ENCODE measurements around the gene CCDC116. TPM values are rescaled to one million over a fixed set of nuclear protein-coding genes. Genes with fewer than 3 reads are reported as not detected.
"Not testable (repeated sequence)": the region's sequence is repeated elsewhere in the genome, so short reads cannot be mapped to it uniquely, and the experiment has no call there.

CCDC116 gene
- 1 to 10 TPM in 1 of 3 donors, under 1 TPM in 2; 0.25 to 1.1 (median 0.69) TPM for polyA plus RNA-seq (ENCODE audit: insufficient read length in 3 of 3)
- long read RNA-seq, donor 1 = 0 reads
- long read RNA-seq, donor 2 = 0 reads
- long read RNA-seq, donor 3 = 0 reads
- long read RNA-seq, donor 4 = 0 reads
- long read RNA-seq, donor 5 = 0 reads
- long read RNA-seq, donor 6 = 0 reads
- long read RNA-seq, donor 7 = 0 reads
- long read RNA-seq, donor 8 = 0 reads
- long read RNA-seq, donor 9 = 0 reads
- long read RNA-seq, donor 10 = 0 reads
- long read RNA-seq, donor 11 = 0 reads
- long read RNA-seq, donor 12 = 0 reads
- long read RNA-seq, donor 13 = 0 reads
- long read RNA-seq, donor 14 = 0 reads
- long read RNA-seq, donor 15 = 0 reads
- long read RNA-seq, donor 16 = 0 reads

GRCh38 chr22:21632237-21632895, at the start of gene CCDC116:
Gene CCDC116, plus strand, starts transcription at chr22:21632760. Its CDS starts 422 bp downstream, at chr22:21633182.
- no peak for DNase-seq (ENCODE audit: extremely low read depth in 1 of 11, low read depth in 9 of 11, low spot score in 4 of 11)

GRCh38 chr22:21582801-21583740, 49.5 kb upstream of the CCDC116 start:
- DNase-seq (ENCODE audit: extremely low read depth in 1 of 11, low read depth in 9 of 11, low spot score in 4 of 11) = no peak

GRCh38 chr22:21585389-21585788, 47.2 kb upstream of the CCDC116 start:
- no peak for DNase-seq (ENCODE audit: extremely low read depth in 1 of 11, low read depth in 9 of 11, low spot score in 4 of 11)

- DNase-seq (ENCODE audit: extremely low read depth in 1 of 11, low read depth in 9 of 11, low spot score in 4 of 11) = no peak
These were observed 44.6 kb upstream of the CCDC116 start for GRCh38 chr22:21587803-21588611.

- DNase-seq (ENCODE audit: extremely low read depth in 1 of 11, low read depth in 9 of 11, low spot score in 4 of 11) = no peak
These were observed 43.2 kb upstream of the CCDC116 start for GRCh38 chr22:21589396-21589795.

GRCh38 chr22:21590809-21591641, 41.5 kb upstream of the CCDC116 start:
- no peak for DNase-seq (ENCODE audit: extremely low read depth in 1 of 11, low read depth in 9 of 11, low spot score in 4 of 11)

- DNase-seq (ENCODE audit: extremely low read depth in 1 of 11, low read depth in 9 of 11, low spot score in 4 of 11) = no peak
These were observed 40.9 kb upstream of the CCDC116 start for GRCh38 chr22:21591695-21592094.

GRCh38 chr22:21592422-21592821, 40.1 kb upstream of the CCDC116 start:
- DNase-seq (ENCODE audit: extremely low read depth in 1 of 11, low read depth in 9 of 11, low spot score in 4 of 11) = no peak

- no peak for DNase-seq (ENCODE audit: extremely low read depth in 1 of 11, low read depth in 9 of 11, low spot score in 4 of 11)
These were observed 38.9 kb upstream of the CCDC116 start for GRCh38 chr22:21593406-21594232.

- DNase-seq (ENCODE audit: extremely low read depth in 1 of 11, low read depth in 9 of 11, low spot score in 4 of 11) = no peak
These were observed 37.6 kb upstream of the CCDC116 start for GRCh38 chr22:21594865-21595452.

GRCh38 chr22:21596356-21597135, 36.0 kb upstream of the CCDC116 start:
- DNase-seq (ENCODE audit: extremely low read depth in 1 of 11, low read depth in 9 of 11, low spot score in 4 of 11) = not testable (repeated sequence)

GRCh38 chr22:21598302-21598701, 34.3 kb upstream of the CCDC116 start:
- DNase-seq (ENCODE audit: extremely low read depth in 1 of 11, low read depth in 9 of 11, low spot score in 4 of 11) = no peak

- no peak for DNase-seq (ENCODE audit: extremely low read depth in 1 of 11, low read depth in 9 of 11, low spot score in 4 of 11)
These were observed 33.3 kb upstream of the CCDC116 start for GRCh38 chr22:21599053-21599893.

- DNase-seq (ENCODE audit: extremely low read depth in 1 of 11, low read depth in 9 of 11, low spot score in 4 of 11) = no peak
These were observed 30.0 kb upstream of the CCDC116 start for GRCh38 chr22:21602579-21602978.

GRCh38 chr22:21603973-21604372, 28.6 kb upstream of the CCDC116 start:
- no peak for DNase-seq (ENCODE audit: extremely low read depth in 1 of 11, low read depth in 9 of 11, low spot score in 4 of 11)
